Omental fat pad (tissue), 4 donors: ENCODE data around the gene PTPRM. TPM values are rescaled to one million over a fixed set of nuclear protein-coding genes. Genes with fewer than 3 reads are reported as not detected.

Experiments used
- ATAC-seq: fragments of 150-250 bp; one replicate; pipeline ENCODE4 v1.9.1; 2016; ENCODE audit warnings: mild to moderate bottlenecking, moderate library complexity; ENCODE audit not compliant: low FRiP score
- DNase-seq: peaks from one replicate; pipeline ENCODE4 v3.0.0-alpha.2; 2019; ENCODE audit warnings: low spot score
- CTCF ChIP-seq, 3 donors: fragments of 450-650 bp; IDR thresholded peaks; one replicate each; pipeline ENCODE4 v1.5.1; 2016 to 2017; ENCODE audit warnings: antibody characterized with exemption in 3 of 3, mild to moderate bottlenecking in 3 of 3, moderate library complexity in 2 of 3
- total RNA-seq, 4 donors: library from RNA; depleted of rRNA; stranded (reverse); fragments of >200 nt; gene quantifications; one replicate each; pipeline ENCODE4 v1.1.0, GENCODE V29; 2016

The PTPRM gene
- total RNA-seq, 4 donors from 2014 or later, result 64.8 to 238 (median 144) TPM

- ATAC-seq (no peak), DNase-seq (no peak)
- TF ChIP-seq CTCF (IDR thresholded peaks at IDR 0.05), result no peak
These were observed 661.9 kb downstream of the PTPRM start for GRCh38 chr18:8229040-8229439.

GRCh38 chr18:8229787-8230186, 662.7 kb downstream of the PTPRM start:
- ATAC-seq (no peak), DNase-seq (no peak)
- TF ChIP-seq CTCF (IDR thresholded peaks at IDR 0.05), result no peak

- no peak for DNase-seq
- TF ChIP-seq CTCF (IDR thresholded peaks at IDR 0.05), result no peak
- ATAC-seq, result no peak
These were observed 664.2 kb downstream of the PTPRM start for GRCh38 chr18:8231316-8231715.

- ATAC-seq, result no peak
These were observed 665.7 kb downstream of the PTPRM start for GRCh38 chr18:8232791-8233190.

GRCh38 chr18:8235894-8236293, 668.8 kb downstream of the PTPRM start:
- DNase-seq, result no peak
- ATAC-seq, result no peak
- TF ChIP-seq CTCF (IDR thresholded peaks at IDR 0.05), result no peak

More at GRCh38 chr18:8232791-8233190, 665.7 kb downstream of the PTPRM start:
- DNase-seq, result no peak
- no peak for TF ChIP-seq CTCF (IDR thresholded peaks at IDR 0.05)

GRCh38 chr18:8238507-8238906, 671.4 kb downstream of the PTPRM start:
- no peak for ATAC-seq
- DNase-seq, result no peak

More at GRCh38 chr18:8238507-8238906, 671.4 kb downstream of the PTPRM start:
- no peak for TF ChIP-seq CTCF (IDR thresholded peaks at IDR 0.05)
